ENCODE data around the gene NCK2.
"Not testable (repeated sequence)": the region's sequence is repeated elsewhere in the genome, so short reads cannot be mapped to it uniquely, and the experiment has no call there.

The NCK2 gene

DNA sequence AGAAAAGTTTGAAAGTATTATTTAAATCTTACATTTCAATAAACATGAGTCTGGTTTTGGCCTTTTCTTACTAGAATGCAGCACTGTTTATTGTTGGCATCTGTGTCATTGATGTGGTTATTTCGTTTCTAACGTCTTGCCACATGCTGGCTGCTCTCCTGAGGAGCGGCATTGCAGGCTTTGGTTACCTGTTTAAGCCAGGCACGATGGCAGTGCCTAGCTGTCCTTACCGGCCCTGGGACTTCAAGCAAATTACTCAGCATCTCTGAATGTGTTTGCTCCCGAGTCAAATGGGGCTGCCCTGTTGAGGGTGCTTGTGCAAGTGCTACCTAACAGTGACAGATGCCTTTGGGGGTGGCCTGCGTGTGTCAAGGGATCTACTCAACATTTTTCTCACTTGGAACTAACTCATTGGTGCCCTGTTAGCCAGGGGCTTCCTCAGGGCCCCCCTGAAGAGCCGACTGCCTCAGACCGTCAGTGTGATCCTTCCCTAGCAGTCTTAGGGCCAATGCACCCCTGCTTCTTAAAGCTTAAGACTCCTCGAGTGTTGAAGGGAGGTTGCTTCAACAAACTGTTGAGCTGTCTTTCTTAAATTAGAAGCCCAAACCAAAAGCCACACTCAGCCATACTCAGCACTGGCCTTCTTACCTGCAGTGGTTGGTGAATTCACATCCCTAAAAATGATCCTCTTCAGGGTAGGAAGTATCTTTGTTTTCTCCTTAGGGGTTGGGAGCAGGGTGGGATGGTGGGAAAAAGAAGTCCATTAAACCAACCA lies 151.5 kb downstream of the NCK2 start:
- no peak for DNase-seq (ENCODE audit: insufficient read length, low spot score)
- TF ChIP-seq POLR2AphosphoS5 (IDR thresholded peaks at IDR 0.05; ENCODE audit: low read depth, low read length): no peak
- TF ChIP-seq POLR2A (IDR thresholded peaks at IDR 0.05; ENCODE audit: low read depth, low read length): no peak
- no peak for TF ChIP-seq SPI1 (IDR thresholded peaks at IDR 0.05; ENCODE audit: low read depth, low read length)
- no peak for TF ChIP-seq POU2F2 (IDR thresholded peaks at IDR 0.05; ENCODE audit: low read depth, low read length)
- no peak for TF ChIP-seq TAF1 (IDR thresholded peaks at IDR 0.05; ENCODE audit: low read depth, low read length)
- FAIRE-seq: no peak

- FAIRE-seq (no peak), DNase-seq (ENCODE audit: insufficient read length, low spot score) (no peak)
- TF ChIP-seq SPI1 (IDR thresholded peaks at IDR 0.05; ENCODE audit: low read depth, low read length) (no peak), TAF1 (IDR thresholded peaks at IDR 0.05; ENCODE audit: low read depth, low read length) (no peak), PAX5 (IDR thresholded peaks at IDR 0.05; ENCODE audit: insufficient read depth, low read length, severe bottlenecking) (no peak), POLR2A (IDR thresholded peaks at IDR 0.05; ENCODE audit: low read depth, low read length) (no peak), POU2F2 (IDR thresholded peaks at IDR 0.05; ENCODE audit: low read depth, low read length) (no peak), POLR2AphosphoS5 (IDR thresholded peaks at IDR 0.05; ENCODE audit: low read depth, low read length) (no peak)
These were observed 152.1 kb downstream of the NCK2 start for GRCh38 chr2:105896765-105897163.

- FAIRE-seq; DNase-seq (ENCODE audit: insufficient read length, low spot score): not testable (repeated sequence)
These were observed 153.0 kb downstream of the NCK2 start for GRCh38 chr2:105897694-105898093.

- TF ChIP-seq POU2F2 (IDR thresholded peaks at IDR 0.05; ENCODE audit: low read depth, low read length) (no peak), POLR2AphosphoS5 (IDR thresholded peaks at IDR 0.05; ENCODE audit: low read depth, low read length) (no peak), TAF1 (IDR thresholded peaks at IDR 0.05; ENCODE audit: low read depth, low read length) (no peak), SPI1 (IDR thresholded peaks at IDR 0.05; ENCODE audit: low read depth, low read length) (no peak), PAX5 (IDR thresholded peaks at IDR 0.05; ENCODE audit: insufficient read depth, low read length, severe bottlenecking) (no peak), POLR2A (IDR thresholded peaks at IDR 0.05; ENCODE audit: low read depth, low read length) (no peak)
These were observed 158.5 kb downstream of the NCK2 start for GRCh38 chr2:105903051-105903674.

GRCh38 chr2:105904938-105905337 lies 160.2 kb downstream of the NCK2 start:
- FAIRE-seq (peak; percentile 68), DNase-seq (ENCODE audit: insufficient read length, low spot score) (no peak)
- TF ChIP-seq POLR2A (IDR thresholded peaks at IDR 0.05; ENCODE audit: low read depth, low read length) (no peak), SPI1 (IDR thresholded peaks at IDR 0.05; ENCODE audit: low read depth, low read length) (no peak; the same call in 1 of the 2 replicates), POU2F2 (IDR thresholded peaks at IDR 0.05; ENCODE audit: low read depth, low read length) (no peak)

More at GRCh38 chr2:105903051-105903674, 158.5 kb downstream of the NCK2 start:
- no peak for FAIRE-seq
- no peak for DNase-seq (ENCODE audit: insufficient read length, low spot score)

DNA sequence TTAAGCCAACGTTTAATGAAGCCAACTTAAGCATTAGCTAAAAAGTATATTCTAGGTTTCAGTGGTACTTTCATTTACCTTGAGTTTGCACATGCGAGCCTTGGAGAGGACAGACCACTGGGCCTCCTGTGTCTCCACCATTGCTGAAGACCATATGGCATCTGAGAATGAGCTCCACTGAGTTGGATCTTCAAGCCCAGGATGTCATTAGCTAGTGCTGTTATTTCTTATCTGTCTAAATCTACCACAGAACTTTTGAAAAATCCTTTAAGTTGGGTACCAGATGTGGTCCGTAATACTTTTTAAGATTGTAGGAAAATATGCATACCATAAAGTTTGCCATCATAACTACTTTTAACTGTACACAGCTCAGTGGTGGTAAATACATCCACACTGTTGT lies 161.8 kb downstream of the NCK2 start:
- TF ChIP-seq PAX5 (IDR thresholded peaks at IDR 0.05; ENCODE audit: insufficient read depth, low read length, severe bottlenecking) (no peak), TAF1 (IDR thresholded peaks at IDR 0.05; ENCODE audit: low read depth, low read length) (no peak), POLR2A (IDR thresholded peaks at IDR 0.05; ENCODE audit: low read depth, low read length) (no peak), POU2F2 (IDR thresholded peaks at IDR 0.05; ENCODE audit: low read depth, low read length) (no peak), SPI1 (IDR thresholded peaks at IDR 0.05; ENCODE audit: low read depth, low read length) (no peak), POLR2AphosphoS5 (IDR thresholded peaks at IDR 0.05; ENCODE audit: low read depth, low read length) (no peak)
- FAIRE-seq (no peak), DNase-seq (ENCODE audit: insufficient read length, low spot score) (no peak)

- no peak for FAIRE-seq
- no peak for TF ChIP-seq POLR2A (IDR thresholded peaks at IDR 0.05; ENCODE audit: low read depth, low read length)
- no peak for TF ChIP-seq PAX5 (IDR thresholded peaks at IDR 0.05; ENCODE audit: insufficient read depth, low read length, severe bottlenecking)
- no peak for TF ChIP-seq POLR2AphosphoS5 (IDR thresholded peaks at IDR 0.05; ENCODE audit: low read depth, low read length)
- no peak for TF ChIP-seq POU2F2 (IDR thresholded peaks at IDR 0.05; ENCODE audit: low read depth, low read length)
- TF ChIP-seq TAF1 (IDR thresholded peaks at IDR 0.05; ENCODE audit: low read depth, low read length): no peak
- TF ChIP-seq SPI1 (IDR thresholded peaks at IDR 0.05; ENCODE audit: low read depth, low read length): no peak
- DNase-seq (ENCODE audit: insufficient read length, low spot score): no peak
These were observed 162.5 kb downstream of the NCK2 start for GRCh38 chr2:105907184-105907583.

GRCh38 chr2:105909215-105909614 lies 164.5 kb downstream of the NCK2 start:
- DNase-seq (ENCODE audit: insufficient read length, low spot score) (no peak), FAIRE-seq (no peak)
- TF ChIP-seq PAX5 (IDR thresholded peaks at IDR 0.05; ENCODE audit: insufficient read depth, low read length, severe bottlenecking): no peak
- TF ChIP-seq TAF1 (IDR thresholded peaks at IDR 0.05; ENCODE audit: low read depth, low read length): no peak
- no peak for TF ChIP-seq POU2F2 (IDR thresholded peaks at IDR 0.05; ENCODE audit: low read depth, low read length)
- no peak for TF ChIP-seq SPI1 (IDR thresholded peaks at IDR 0.05; ENCODE audit: low read depth, low read length)
- no peak for TF ChIP-seq POLR2A (IDR thresholded peaks at IDR 0.05; ENCODE audit: low read depth, low read length)
- no peak for TF ChIP-seq POLR2AphosphoS5 (IDR thresholded peaks at IDR 0.05; ENCODE audit: low read depth, low read length)

DNA sequence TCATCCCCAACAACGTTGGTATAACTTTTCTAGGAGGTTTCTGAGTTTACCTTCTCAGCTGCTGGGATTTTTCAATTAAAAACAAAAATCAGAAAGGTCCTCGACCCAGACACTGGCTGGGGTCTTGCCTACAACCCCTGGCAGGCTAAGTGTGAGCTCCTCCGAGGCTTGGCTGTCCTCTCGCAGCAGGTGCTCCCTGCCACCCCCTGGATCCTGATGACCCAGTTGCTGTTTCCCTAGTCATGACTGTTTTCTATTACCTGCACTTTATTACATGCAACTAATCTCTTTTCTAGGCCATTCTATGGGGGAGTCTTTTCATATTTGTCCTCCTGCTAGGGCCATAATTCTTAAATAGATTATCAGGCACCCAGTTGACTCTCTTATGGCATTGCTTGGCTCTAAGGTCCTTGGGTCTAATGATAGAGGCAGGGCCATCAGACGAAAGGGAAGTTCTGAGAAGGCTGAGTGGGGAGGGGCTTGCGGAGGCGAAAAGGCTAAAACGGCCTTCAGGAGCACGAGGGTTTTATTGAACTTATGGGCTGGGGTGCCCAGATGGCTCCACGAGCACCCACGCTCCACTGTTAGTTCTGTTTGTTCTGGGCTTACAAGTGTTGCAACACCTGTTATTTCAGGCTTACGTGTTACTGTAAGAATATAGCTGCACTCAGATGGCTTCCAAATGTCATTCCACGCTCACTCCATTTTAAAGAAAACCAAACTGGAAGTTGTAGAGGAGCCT lies 166.0 kb downstream of the NCK2 start:
- TF ChIP-seq SPI1 (IDR thresholded peaks at IDR 0.05; ENCODE audit: low read depth, low read length) (no peak), POLR2A (IDR thresholded peaks at IDR 0.05; ENCODE audit: low read depth, low read length) (no peak), PAX5 (IDR thresholded peaks at IDR 0.05; ENCODE audit: insufficient read depth, low read length, severe bottlenecking) (no peak), POU2F2 (IDR thresholded peaks at IDR 0.05; ENCODE audit: low read depth, low read length) (no peak), TAF1 (IDR thresholded peaks at IDR 0.05; ENCODE audit: low read depth, low read length) (no peak), POLR2AphosphoS5 (IDR thresholded peaks at IDR 0.05; ENCODE audit: low read depth, low read length) (no peak)
- no peak for FAIRE-seq
- DNase-seq (ENCODE audit: insufficient read length, low spot score): no peak

Measured in GM12891 (cell line).